CD14-positive monocyte (primary cell): ENCODE measurements around the gene MATCAP1. TPM values are rescaled to one million over a fixed set of nuclear protein-coding genes. Genes with fewer than 3 reads are reported as not detected.

Experiments
- DNase-seq, 3 donors: peaks; one replicate each; pipeline ENCODE4 v3.0.0-alpha.2; 2011 to 2022
- H2AFZ ChIP-seq: 2 replicates; pipeline ENCODE4 v1.6.0; 2012; ENCODE audit warnings: mild to moderate bottlenecking, low read depth, low read length, inconsistent platforms; ENCODE audit not compliant: insufficient read depth, poor library complexity, severe bottlenecking
- H3K27ac ChIP-seq, 2 donors: 1 replicate in 1 of 2; 2 replicates in 1 of 2; pipeline ENCODE4 v1.5.1; 2012 to 2013; ENCODE audit warnings: low read length in 2 of 2, control low read depth in 1 of 2, inconsistent platforms in 1 of 2, low read depth in 1 of 2, mild to moderate bottlenecking in 1 of 2
- H3K27me3 ChIP-seq, 2 donors: one replicate each; pipeline versions ENCODE4 v1.6.0 to v1.6.1; 2011 to 2013; ENCODE audit warnings: low read length in 2 of 2; ENCODE audit not compliant: control insufficient read depth in 2 of 2, insufficient read depth in 2 of 2
- H3K36me3 ChIP-seq, 2 donors: replicated peaks in 1 of 2; 1 replicate in 1 of 2; 2 replicates in 1 of 2; pipeline versions ENCODE4 v1.5.1 to v1.6.1; 2012 to 2013; ENCODE audit warnings: low read length in 2 of 2, control low read depth in 1 of 2, inconsistent platforms in 1 of 2, mild to moderate bottlenecking in 1 of 2; ENCODE audit not compliant: insufficient read depth in 2 of 2, control insufficient read depth in 1 of 2
- H3K4me1 ChIP-seq, 2 donors: 1 replicate in 1 of 2; 2 replicates in 1 of 2; pipeline versions ENCODE4 v1.5.1 to v1.6.1; 2012 to 2013; ENCODE audit warnings: low read length in 2 of 2, control low read depth in 1 of 2, inconsistent platforms in 1 of 2, mild to moderate bottlenecking in 1 of 2, moderate library complexity in 1 of 2; ENCODE audit not compliant: insufficient read depth in 2 of 2, control insufficient read depth in 1 of 2
- H3K4me2 ChIP-seq: replicated peaks from 2 replicates; pipeline ENCODE3; 2012; ENCODE audit warnings: low read length, moderate library complexity, mild to moderate bottlenecking; ENCODE audit not compliant: poor library complexity, severe bottlenecking; ENCODE audit errors: extremely low read depth
- H3K4me3 ChIP-seq, 3 experiments: fragments of 200-600 bp in 1 of 3; sonication (generic) in 1 of 3; replicated peaks in 1 of 3; 1 replicate in 2 of 3; 2 replicates in 1 of 3; pipeline ENCODE4 v1.5.1; 2011 to 2013; ENCODE audit warnings: low read length in 3 of 3, mild to moderate bottlenecking in 3 of 3, control low read depth in 2 of 3, low read depth in 2 of 3, inconsistent platforms in 1 of 3, moderate library complexity in 1 of 3
- H3K79me2 ChIP-seq: 2 replicates; pipeline ENCODE4 v1.6.0; 2012; ENCODE audit warnings: mild to moderate bottlenecking, control low read depth, inconsistent platforms, low read length, moderate library complexity; ENCODE audit not compliant: insufficient read depth
- H3K9ac ChIP-seq: 2 replicates; pipeline ENCODE4 v1.6.0; 2017; ENCODE audit warnings: low read length, mild to moderate bottlenecking; ENCODE audit not compliant: insufficient read depth, poor library complexity, severe bottlenecking
- H3K9me3 ChIP-seq, 2 donors: replicated peaks in 1 of 2; 1 replicate in 1 of 2; 2 replicates in 1 of 2; pipeline versions ENCODE4 v1.5.1 to v1.6.1; 2012 to 2013; ENCODE audit warnings: low read length in 2 of 2, control low read depth in 1 of 2; ENCODE audit not compliant: control insufficient read depth in 1 of 2, insufficient read depth in 1 of 2
- H4K20me1 ChIP-seq: 2 replicates; pipeline ENCODE4 v1.6.0; 2012; ENCODE audit warnings: mild to moderate bottlenecking, low read length, control low read depth, moderate library complexity; ENCODE audit not compliant: insufficient read depth
- H3K27ac Mint-ChIP-seq, 7 donors: one replicate each; pipeline ENCODE4 v1.8.0; 2020; ENCODE audit warnings: mild to moderate bottlenecking in 7 of 7, mixed read lengths in 7 of 7, moderate library complexity in 6 of 7, inconsistent platforms in 2 of 7
- H3K27me3 Mint-ChIP-seq, 3 donors: one replicate each; pipeline ENCODE4 v1.8.0; 2021 to 2022; ENCODE audit warnings: low read depth in 3 of 3, mild to moderate bottlenecking in 3 of 3, mixed read lengths in 3 of 3, moderate library complexity in 3 of 3, inconsistent platforms in 1 of 3
- H3K36me3 Mint-ChIP-seq, 2 donors: one replicate each; pipeline ENCODE4 v1.8.0; 2020; ENCODE audit warnings: mixed read lengths in 2 of 2, inconsistent platforms in 1 of 2, mild to moderate bottlenecking in 1 of 2
- H3K4me1 Mint-ChIP-seq: one replicate; pipeline ENCODE4 v1.8.0; 2020; ENCODE audit warnings: mild to moderate bottlenecking, mixed read lengths
- H3K4me3 Mint-ChIP-seq, 2 donors: one replicate each; pipeline ENCODE4 v1.8.0; 2020; ENCODE audit warnings: mild to moderate bottlenecking in 2 of 2, mixed read lengths in 2 of 2, moderate library complexity in 1 of 2
- H3K9me3 Mint-ChIP-seq, 7 donors: one replicate each; pipeline ENCODE4 v1.8.0; 2020 to 2022; ENCODE audit warnings: mixed read lengths in 7 of 7, mild to moderate bottlenecking in 6 of 7, moderate library complexity in 6 of 7, inconsistent platforms in 2 of 7
- CTCF ChIP-seq: fragments of 200-600 bp; IDR thresholded peaks from one replicate; pipeline ENCODE4 v1.8.0; 2022; ENCODE audit warnings: antibody characterized with exemption, mild to moderate bottlenecking
- WGBS: methylation state at CpG from one replicate; pipeline ENCODE4 v1.1.5; 2013; ENCODE audit warnings: missing lambda C conversion rate; ENCODE audit not compliant: insufficient coverage; 5-methylcytosine and 5-hydroxymethylcytosine counted together
- intact Hi-C, 2 donors: fragments of 100-400 bp; cut with micrococcal nuclease; formaldehyde crosslinking; loops; one replicate each; pipeline versions ENCODE4 v1.15.0 to v1.15.1; 2023
- polyA plus RNA-seq, 3 donors: library from polyadenylated mRNA; depleted of rRNA in 1 of 3; unstranded in 2 of 3; stranded (reverse) in 1 of 3; fragments of 300-500 nt in 2 of 3; fragments of >200 nt in 1 of 3; fragmentation: Illumina TruSeq in 2 of 3; gene quantifications; 1 replicate in 2 of 3; 2 replicates in 1 of 3; pipeline ENCODE4 v1.2.3, GENCODE V29; 2012 to 2021

The MATCAP1 gene
- polyA plus RNA-seq, 3 donors, result 0.58 to 43.3 (median 0.99) TPM

GRCh38 chr16:67188798-67189197, 5.0 kb upstream of the MATCAP1 start:
- 98% methylated on average over 14 of the region's 15 CpGs for WGBS
- Histone ChIP-seq H2AFZ (no peak overlapping the region), H3K4me3 (no peak overlapping the region), H3K27me3 (peaks cover 0 to 8% of the 10 kb centered on the region in 2 donors), H3K9ac (no peak overlapping the region), H3K4me1 (peaks cover 37 to 41% of the 10 kb centered on the region in 2 donors), H3K27ac (no peak overlapping the region), H3K79me2 (peaks cover 18% of the 10 kb centered on the region), H4K20me1 (peaks cover 17% of the 10 kb centered on the region), H3K36me3 (no peaks in the 10 kb centered on the region), H3K9me3 (no peaks in the 10 kb centered on the region), H3K4me2 (no peak overlapping the region)
- no peak for TF ChIP-seq CTCF
- peaks cover 3 to 8% of the 10 kb centered on the region in 2 donors for H3K36me3 Mint-ChIP-seq
- peaks cover 0 to 5% (median 2%) of the 10 kb centered on the region in 7 donors for H3K9me3 Mint-ChIP-seq
- no peak overlapping the region for H3K27ac Mint-ChIP-seq
- intact Hi-C loops, result no loop called here
- H3K4me1 Mint-ChIP-seq, result peaks cover 35% of the 10 kb centered on the region
- no peak for DNase-seq
- H3K27me3 Mint-ChIP-seq, result peaks cover 7 to 29% (median 18%) of the 10 kb centered on the region in 3 donors
- H3K4me3 Mint-ChIP-seq, result no peak overlapping the region

DNA sequence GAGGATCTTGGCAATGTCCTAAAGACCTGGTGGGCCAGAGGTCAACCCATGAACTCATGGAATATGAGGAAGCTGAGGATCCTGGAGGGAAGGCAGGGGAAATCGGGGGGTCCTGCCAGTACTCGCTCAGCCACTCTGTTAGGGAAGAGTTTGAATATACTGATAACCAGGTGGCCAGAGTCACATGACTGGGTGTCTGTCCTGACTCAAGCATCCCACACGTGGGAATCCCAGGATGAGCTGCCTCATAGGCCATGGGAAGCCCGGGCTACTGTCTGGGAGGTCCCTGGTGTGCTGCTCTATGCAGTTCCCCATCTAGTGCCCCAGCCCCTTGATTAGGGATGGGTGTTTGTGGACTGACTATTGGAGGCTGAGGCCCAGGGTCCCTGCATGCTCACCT, 4.6 kb upstream of the MATCAP1 start:
- H3K4me3 ChIP-seq, result no peak overlapping the region
- 88% methylated on average over 4 of the region's 4 CpGs for WGBS
- Mint-ChIP-seq H3K4me1 (peaks cover 30% of the 10 kb centered on the region), H3K27me3 (peaks cover 7 to 29% (median 18%) of the 10 kb centered on the region in 3 donors), H3K36me3 (peaks cover 2 to 4% of the 10 kb centered on the region in 2 donors), H3K9me3 (peaks cover 0 to 5% (median 2%) of the 10 kb centered on the region in 7 donors), H3K4me3 (no peak overlapping the region), H3K27ac (no peak overlapping the region)
- peaks cover 12% of the 10 kb centered on the region for H4K20me1 ChIP-seq
- no peaks in the 10 kb centered on the region for H3K9me3 ChIP-seq
- no peak for TF ChIP-seq CTCF
- peaks cover 34 to 38% of the 10 kb centered on the region in 2 donors for H3K4me1 ChIP-seq
- H3K4me2 ChIP-seq, result no peak overlapping the region
- no peaks in the 10 kb centered on the region for H3K36me3 ChIP-seq
- no peak overlapping the region for H2AFZ ChIP-seq
- peaks cover 14% of the 10 kb centered on the region for H3K79me2 ChIP-seq
- no peak overlapping the region for H3K9ac ChIP-seq
- peaks cover 0 to 8% of the 10 kb centered on the region in 2 donors for H3K27me3 ChIP-seq
- H3K27ac ChIP-seq, result no peak overlapping the region
- DNase-seq, result no peak
- intact Hi-C loops, result no loop called here
